Neural cell (in vitro differentiated cells): Measurements from ENCODE around the gene CD3G. TPM values are rescaled to one million over a fixed set of nuclear protein-coding genes. Genes with fewer than 3 reads are reported as not detected.

Source experiments
- H2AFZ ChIP-seq: fragments of 200-600, 300-800 bp; sonication (generic), shearing (Covaris generic); 2 replicates; pipeline ENCODE4 v1.6.0; 2014; ENCODE audit warnings: low read depth, mild to moderate bottlenecking, antibody characterized with exemption, low read length, moderate library complexity
- H3F3A ChIP-seq: fragments of 200-600 bp; shearing (Covaris generic); 2 replicates; pipeline ENCODE4 v1.6.1; 2016; ENCODE audit warnings: mild to moderate bottlenecking, moderate library complexity, mixed read lengths, antibody characterized with exemption, low read length; ENCODE audit not compliant: insufficient read depth, poor library complexity, severe bottlenecking
- H3K27ac ChIP-seq: fragments of 200-600, 300-800 bp; sonication (generic), shearing (Covaris generic); 2 replicates; pipeline ENCODE4 v1.5.1; 2014; ENCODE audit warnings: mild to moderate bottlenecking, low read length, moderate library complexity
- H3K27me3 ChIP-seq: fragments of 300-800, 200-600 bp; sonication (generic), shearing (Covaris generic); 2 replicates; pipeline ENCODE4 v1.6.0; 2014; ENCODE audit warnings: mild to moderate bottlenecking, low read depth, low read length, moderate library complexity; ENCODE audit not compliant: insufficient read depth
- H3K36me3 ChIP-seq: fragments of 300-800, 200-600 bp; sonication (generic), shearing (Covaris generic); 2 replicates; pipeline ENCODE4 v1.5.1; 2014; ENCODE audit warnings: mild to moderate bottlenecking, antibody characterized with exemption, low read length, moderate library complexity; ENCODE audit not compliant: insufficient read depth
- H3K4me2 ChIP-seq: fragments of 300-800, 200-600 bp; sonication (generic), shearing (Covaris generic); 2 replicates; pipeline ENCODE4 v1.6.0; 2014; ENCODE audit warnings: mild to moderate bottlenecking, low read length
- H3K4me3 ChIP-seq: fragments of 300-800, 200-600 bp; sonication (generic), shearing (Covaris generic); 2 replicates; pipeline ENCODE4 v1.5.1; 2014; ENCODE audit warnings: mild to moderate bottlenecking, low read length, moderate library complexity
- H3K79me2 ChIP-seq: fragments of 200-600 bp; shearing (Covaris generic); replicated peaks from 2 replicates; pipeline ENCODE4 v1.6.0; 2014; ENCODE audit warnings: mild to moderate bottlenecking, low read length, moderate library complexity; ENCODE audit not compliant: insufficient read depth
- H3K9ac ChIP-seq: fragments of 300-800, 200-600 bp; sonication (generic), shearing (Covaris generic); 2 replicates; pipeline ENCODE4 v1.6.1; 2016; ENCODE audit warnings: mild to moderate bottlenecking, low read length, mixed read lengths
- H3K9me2 ChIP-seq: fragments of 200-600 bp; shearing (Covaris generic); 2 replicates; pipeline ENCODE4 v1.6.1; 2016; ENCODE audit warnings: mild to moderate bottlenecking, low read length, mixed read lengths; ENCODE audit not compliant: insufficient read depth
- H3K9me3 ChIP-seq: fragments of 200-600, 300-800 bp; sonication (generic), shearing (Covaris generic); 2 replicates; pipeline ENCODE4 v1.6.1; 2016; ENCODE audit warnings: mild to moderate bottlenecking, mixed run types, low read length, moderate library complexity, mixed read lengths
- H4K20me1 ChIP-seq: fragments of 200-600 bp; shearing (Covaris generic); 2 replicates; pipeline ENCODE4 v1.6.1; 2016; ENCODE audit warnings: mild to moderate bottlenecking, mixed run types; ENCODE audit not compliant: insufficient read depth
- EP300 ChIP-seq: fragments of 450-650 bp; conservative IDR thresholded peaks from 2 replicates; pipeline ENCODE4 v1.6.1; 2014; ENCODE audit warnings: antibody characterized with exemption, mild to moderate bottlenecking, moderate library complexity; ENCODE audit not compliant: poor library complexity, severe bottlenecking
- EZH2 ChIP-seq: fragments of 200-600, 300-800 bp; shearing (Covaris generic), sonication (generic); IDR thresholded peaks from 2 replicates; pipeline ENCODE4 v1.6.1; 2014; ENCODE audit warnings: antibody characterized with exemption, low read length, borderline replicate concordance, mild to moderate bottlenecking; ENCODE audit not compliant: insufficient read depth, poor library complexity, severe bottlenecking
- MXI1 ChIP-seq: fragments of 450-650 bp; conservative IDR thresholded peaks from 2 replicates; pipeline ENCODE4 v1.6.1; 2014; ENCODE audit warnings: antibody characterized with exemption, mild to moderate bottlenecking; ENCODE audit not compliant: poor library complexity, severe bottlenecking
- POLR2AphosphoS5 ChIP-seq: IDR thresholded peaks from 2 replicates; pipeline ENCODE4 v1.6.1; 2012
- RAD21 ChIP-seq: fragments of 450-650 bp; conservative IDR thresholded peaks from 2 replicates; pipeline ENCODE4 v1.6.1; 2014; ENCODE audit warnings: antibody characterized with exemption, mild to moderate bottlenecking, moderate library complexity
- SMC3 ChIP-seq: fragments of 450-650 bp; conservative IDR thresholded peaks from 2 replicates; pipeline ENCODE4 v1.6.1; 2014; ENCODE audit warnings: antibody characterized with exemption, mild to moderate bottlenecking, moderate library complexity; ENCODE audit not compliant: poor library complexity
- TAF1 ChIP-seq: IDR thresholded peaks from 2 replicates; pipeline ENCODE4 v1.6.1; 2012; ENCODE audit warnings: low read depth
- polyA plus RNA-seq: library from polyadenylated mRNA; depleted of rRNA; stranded (reverse); fragments of >200 nt; gene quantifications from 2 replicates; pipeline ENCODE4 v1.2.3, GENCODE V29; 2014
- TF ChIP-seq, protein P1 (sequence below): fragments of 450-650 bp; IDR thresholded peaks from 2 replicates; pipeline ENCODE4 v1.5.1; 2014; ENCODE audit warnings: antibody characterized with exemption, mild to moderate bottlenecking, moderate library complexity; ENCODE audit not compliant: poor library complexity, severe bottlenecking
- TF ChIP-seq, protein P2 (sequence below): IDR thresholded peaks from 2 replicates; pipeline ENCODE4 v1.6.1; 2012; ENCODE audit warnings: borderline replicate concordance

CD3G gene
- polyA plus RNA-seq, 1 donor from 2014 or later, result not detected

GRCh38 chr11:118358071-118358470, 13.9 kb downstream of the CD3G start:
- H3K27me3 ChIP-seq, result no peaks in the 10 kb centered on the region
- no peaks in the 10 kb centered on the region for H3K36me3 ChIP-seq
- H3F3A ChIP-seq, result no peaks in the 10 kb centered on the region
- no peak for TF ChIP-seq EP300
- TF ChIP-seq, protein P1, sequence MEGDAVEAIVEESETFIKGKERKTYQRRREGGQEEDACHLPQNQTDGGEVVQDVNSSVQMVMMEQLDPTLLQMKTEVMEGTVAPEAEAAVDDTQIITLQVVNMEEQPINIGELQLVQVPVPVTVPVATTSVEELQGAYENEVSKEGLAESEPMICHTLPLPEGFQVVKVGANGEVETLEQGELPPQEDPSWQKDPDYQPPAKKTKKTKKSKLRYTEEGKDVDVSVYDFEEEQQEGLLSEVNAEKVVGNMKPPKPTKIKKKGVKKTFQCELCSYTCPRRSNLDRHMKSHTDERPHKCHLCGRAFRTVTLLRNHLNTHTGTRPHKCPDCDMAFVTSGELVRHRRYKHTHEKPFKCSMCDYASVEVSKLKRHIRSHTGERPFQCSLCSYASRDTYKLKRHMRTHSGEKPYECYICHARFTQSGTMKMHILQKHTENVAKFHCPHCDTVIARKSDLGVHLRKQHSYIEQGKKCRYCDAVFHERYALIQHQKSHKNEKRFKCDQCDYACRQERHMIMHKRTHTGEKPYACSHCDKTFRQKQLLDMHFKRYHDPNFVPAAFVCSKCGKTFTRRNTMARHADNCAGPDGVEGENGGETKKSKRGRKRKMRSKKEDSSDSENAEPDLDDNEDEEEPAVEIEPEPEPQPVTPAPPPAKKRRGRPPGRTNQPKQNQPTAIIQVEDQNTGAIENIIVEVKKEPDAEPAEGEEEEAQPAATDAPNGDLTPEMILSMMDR, result no peak
- no peak for TF ChIP-seq EZH2
- no peak for TF ChIP-seq POLR2AphosphoS5
- no peak for TF ChIP-seq SMC3
- TF ChIP-seq RAD21, result no peak
- TF ChIP-seq TAF1, result no peak
- no peak for TF ChIP-seq MXI1
- TF ChIP-seq, protein P2, sequence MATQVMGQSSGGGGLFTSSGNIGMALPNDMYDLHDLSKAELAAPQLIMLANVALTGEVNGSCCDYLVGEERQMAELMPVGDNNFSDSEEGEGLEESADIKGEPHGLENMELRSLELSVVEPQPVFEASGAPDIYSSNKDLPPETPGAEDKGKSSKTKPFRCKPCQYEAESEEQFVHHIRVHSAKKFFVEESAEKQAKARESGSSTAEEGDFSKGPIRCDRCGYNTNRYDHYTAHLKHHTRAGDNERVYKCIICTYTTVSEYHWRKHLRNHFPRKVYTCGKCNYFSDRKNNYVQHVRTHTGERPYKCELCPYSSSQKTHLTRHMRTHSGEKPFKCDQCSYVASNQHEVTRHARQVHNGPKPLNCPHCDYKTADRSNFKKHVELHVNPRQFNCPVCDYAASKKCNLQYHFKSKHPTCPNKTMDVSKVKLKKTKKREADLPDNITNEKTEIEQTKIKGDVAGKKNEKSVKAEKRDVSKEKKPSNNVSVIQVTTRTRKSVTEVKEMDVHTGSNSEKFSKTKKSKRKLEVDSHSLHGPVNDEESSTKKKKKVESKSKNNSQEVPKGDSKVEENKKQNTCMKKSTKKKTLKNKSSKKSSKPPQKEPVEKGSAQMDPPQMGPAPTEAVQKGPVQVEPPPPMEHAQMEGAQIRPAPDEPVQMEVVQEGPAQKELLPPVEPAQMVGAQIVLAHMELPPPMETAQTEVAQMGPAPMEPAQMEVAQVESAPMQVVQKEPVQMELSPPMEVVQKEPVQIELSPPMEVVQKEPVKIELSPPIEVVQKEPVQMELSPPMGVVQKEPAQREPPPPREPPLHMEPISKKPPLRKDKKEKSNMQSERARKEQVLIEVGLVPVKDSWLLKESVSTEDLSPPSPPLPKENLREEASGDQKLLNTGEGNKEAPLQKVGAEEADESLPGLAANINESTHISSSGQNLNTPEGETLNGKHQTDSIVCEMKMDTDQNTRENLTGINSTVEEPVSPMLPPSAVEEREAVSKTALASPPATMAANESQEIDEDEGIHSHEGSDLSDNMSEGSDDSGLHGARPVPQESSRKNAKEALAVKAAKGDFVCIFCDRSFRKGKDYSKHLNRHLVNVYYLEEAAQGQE, result no peak
- H3K79me2 ChIP-seq, result peaks cover 23% of the 10 kb centered on the region
- H3K4me3 ChIP-seq, result no peak overlapping the region
- H3K9me3 ChIP-seq, result no peaks in the 10 kb centered on the region
- no peak overlapping the region for H3K4me2 ChIP-seq
- H3K9ac ChIP-seq, result no peak overlapping the region
- H3K27ac ChIP-seq, result no peak overlapping the region
- H2AFZ ChIP-seq, result no peak overlapping the region
- H4K20me1 ChIP-seq, result no peaks in the 10 kb centered on the region
- H3K9me2 ChIP-seq, result no peaks in the 10 kb centered on the region

- H2AFZ ChIP-seq, result peak within 1 kb of the TSS; percentile 97
- peak within 1 kb of the TSS; percentile 75 for H3K27ac ChIP-seq
These were observed 15.3 kb downstream of the CD3G start, which contains the start of gene UBE4A for GRCh38 chr11:118359295-118359958. Gene UBE4A, plus strand, starts transcription at chr11:118359600. Its CDS starts 5,481 bp downstream, at chr11:118365081.

More at GRCh38 chr11:118359295-118359958, 15.3 kb downstream of the CD3G start, which contains the start of gene UBE4A:
- no peaks in the 10 kb centered on the region for H3K36me3 ChIP-seq
- no peaks in the 10 kb centered on the region for H3K9me3 ChIP-seq
- H3K79me2 ChIP-seq, result peaks cover 29% of the 10 kb centered on the region
- peak within 1 kb of the TSS; percentile 74 for H3K9ac ChIP-seq
- H3K9me2 ChIP-seq, result no peaks in the 10 kb centered on the region
- peak within 1 kb of the TSS; percentile 73 for H3K4me3 ChIP-seq
- no peaks in the 10 kb centered on the region for H4K20me1 ChIP-seq
- H3F3A ChIP-seq, result no peaks in the 10 kb centered on the region
- peak; percentile 83 for TF ChIP-seq MXI1
- TF ChIP-seq EP300, result peak; percentile 62
- TF ChIP-seq EZH2, result no peak
- TF ChIP-seq, protein P2, result peak; percentile 56
- TF ChIP-seq, protein P1, result no peak
- TF ChIP-seq POLR2AphosphoS5, result peak; percentile 93
- peak; percentile 78 for TF ChIP-seq TAF1
- peak; percentile 39 for TF ChIP-seq SMC3
- peak; percentile 47 for TF ChIP-seq RAD21
- H3K4me2 ChIP-seq, result peak within 1 kb of the TSS; percentile 97
- H3K27me3 ChIP-seq, result no peaks in the 10 kb centered on the region
